Measurements from ENCODE around the gene TFPT. TPM values are rescaled to one million over a fixed set of nuclear protein-coding genes. Genes with fewer than 3 reads are reported as not detected.

Gene TFPT
- total and polyA plus RNA-seq, 2 of the 13 experiments (the other 11 are each of a cell fraction or from before 2014, with no cell fraction given) = 8.4 to 10.7 TPM

DNA sequence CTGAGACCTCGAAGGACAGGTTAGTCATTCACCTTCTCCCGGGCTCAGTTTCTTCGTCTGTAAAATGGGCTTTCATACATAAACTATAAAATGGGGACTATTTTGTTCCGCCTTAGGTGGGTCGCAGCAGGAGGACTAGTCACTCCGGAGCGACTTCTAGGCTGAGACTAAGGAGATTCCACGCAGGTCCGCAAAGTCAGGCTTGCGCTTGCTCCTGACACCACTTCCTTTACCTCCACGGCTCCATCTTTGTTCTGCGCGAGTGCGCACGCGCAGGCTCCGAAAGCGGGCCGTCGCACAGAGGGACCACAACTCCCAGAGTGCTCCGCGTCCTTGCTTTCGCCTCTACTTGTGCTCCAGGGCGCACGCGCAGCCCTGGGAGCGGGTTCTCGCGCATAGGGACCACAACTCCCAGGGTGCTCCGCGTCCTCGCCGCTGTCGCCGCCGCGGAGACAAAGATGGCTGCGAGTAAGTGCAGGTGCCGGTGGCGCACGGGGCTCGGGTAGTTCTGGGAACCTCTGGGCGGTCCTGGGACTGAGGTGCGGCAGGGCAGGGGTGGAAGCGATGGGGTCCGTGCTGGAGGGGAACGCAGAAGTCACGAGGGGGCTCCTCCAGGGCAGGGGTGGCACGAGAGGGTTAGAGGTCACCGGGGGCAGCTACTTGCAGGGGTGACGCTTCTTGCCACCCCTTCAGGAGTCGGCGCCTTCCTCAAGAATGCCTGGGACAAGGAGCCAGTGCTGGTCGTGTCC is 12.9 kb downstream of the TFPT start, which contains the start of gene NDUFA3 (continued):
- TF ChIP-seq HMG20B (CRISPR knock-in tag; conservative IDR thresholded peaks at IDR 0.05) = no peak; the same call in 1 of the 2 replicates
- TF ChIP-seq, protein P1, sequence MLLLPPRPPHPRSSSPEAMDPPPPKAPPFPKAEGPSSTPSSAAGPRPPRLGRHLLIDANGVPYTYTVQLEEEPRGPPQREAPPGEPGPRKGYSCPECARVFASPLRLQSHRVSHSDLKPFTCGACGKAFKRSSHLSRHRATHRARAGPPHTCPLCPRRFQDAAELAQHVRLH (CRISPR knock-in tag; IDR thresholded peaks at IDR 0.05; ENCODE audit: borderline replicate concordance, low read depth) = peak; percentile 67; the same call in 1 of the 2 replicates
- TF ChIP-seq TEAD2 (CRISPR knock-in tag; IDR thresholded peaks at IDR 0.05) = no peak
- peak; percentile 98 for TF ChIP-seq HCFC1 (IDR thresholded peaks at IDR 0.05; ENCODE audit: low read depth, low read length)
- TF ChIP-seq, protein P2, sequence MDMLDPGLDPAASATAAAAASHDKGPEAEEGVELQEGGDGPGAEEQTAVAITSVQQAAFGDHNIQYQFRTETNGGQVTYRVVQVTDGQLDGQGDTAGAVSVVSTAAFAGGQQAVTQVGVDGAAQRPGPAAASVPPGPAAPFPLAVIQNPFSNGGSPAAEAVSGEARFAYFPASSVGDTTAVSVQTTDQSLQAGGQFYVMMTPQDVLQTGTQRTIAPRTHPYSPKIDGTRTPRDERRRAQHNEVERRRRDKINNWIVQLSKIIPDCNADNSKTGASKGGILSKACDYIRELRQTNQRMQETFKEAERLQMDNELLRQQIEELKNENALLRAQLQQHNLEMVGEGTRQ (IDR thresholded peaks at IDR 0.05; ENCODE audit: low read depth, low read length) = no peak
- TF ChIP-seq, protein P2 (CRISPR knock-in tag; IDR thresholded peaks at IDR 0.05; ENCODE audit: borderline replicate concordance) = no peak
- TF ChIP-seq, protein P3, sequence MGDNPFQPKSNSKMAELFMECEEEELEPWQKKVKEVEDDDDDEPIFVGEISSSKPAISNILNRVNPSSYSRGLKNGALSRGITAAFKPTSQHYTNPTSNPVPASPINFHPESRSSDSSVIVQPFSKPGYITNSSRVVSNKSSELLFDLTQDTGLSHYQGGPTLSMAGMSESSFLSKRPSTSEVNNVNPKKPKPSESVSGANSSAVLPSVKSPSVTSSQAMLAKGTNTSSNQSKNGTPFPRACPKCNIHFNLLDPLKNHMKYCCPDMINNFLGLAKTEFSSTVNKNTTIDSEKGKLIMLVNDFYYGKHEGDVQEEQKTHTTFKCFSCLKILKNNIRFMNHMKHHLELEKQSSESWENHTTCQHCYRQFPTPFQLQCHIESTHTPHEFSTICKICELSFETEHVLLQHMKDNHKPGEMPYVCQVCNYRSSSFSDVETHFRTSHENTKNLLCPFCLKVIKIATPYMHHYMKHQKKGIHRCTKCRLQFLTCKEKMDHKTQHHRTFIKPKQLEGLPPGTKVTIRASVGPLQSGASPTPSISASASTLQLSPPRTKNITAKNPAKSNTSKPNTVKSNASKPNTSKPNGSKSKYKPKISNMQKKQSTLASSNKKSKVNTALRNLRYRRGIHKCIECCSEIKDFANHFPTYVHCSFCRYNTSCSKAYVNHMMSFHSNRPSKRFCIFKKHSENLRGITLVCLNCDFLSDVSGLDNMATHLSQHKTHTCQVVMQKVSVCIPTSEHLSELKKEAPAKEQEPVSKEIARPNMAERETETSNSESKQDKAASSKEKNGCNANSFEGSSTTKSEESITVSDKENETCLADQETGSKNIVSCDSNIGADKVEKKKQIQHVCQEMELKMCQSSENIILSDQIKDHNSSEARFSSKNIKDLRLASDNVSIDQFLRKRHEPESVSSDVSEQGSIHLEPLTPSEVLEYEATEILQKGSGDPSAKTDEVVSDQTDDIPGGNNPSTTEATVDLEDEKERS (CRISPR knock-in tag; IDR thresholded peaks at IDR 0.05) = 0 out of 2 replicates have a peak, but pooled peaks have one; percentile 22
- TF ChIP-seq HOXA7 (CRISPR knock-in tag; IDR thresholded peaks at IDR 0.05) = no peak
- TF ChIP-seq ZBTB7A (CRISPR knock-in tag; IDR thresholded peaks at IDR 0.05) = no peak
- TF ChIP-seq ZNF546 (CRISPR knock-in tag; conservative IDR thresholded peaks at IDR 0.05) = no peak
- TF ChIP-seq, protein P4, sequence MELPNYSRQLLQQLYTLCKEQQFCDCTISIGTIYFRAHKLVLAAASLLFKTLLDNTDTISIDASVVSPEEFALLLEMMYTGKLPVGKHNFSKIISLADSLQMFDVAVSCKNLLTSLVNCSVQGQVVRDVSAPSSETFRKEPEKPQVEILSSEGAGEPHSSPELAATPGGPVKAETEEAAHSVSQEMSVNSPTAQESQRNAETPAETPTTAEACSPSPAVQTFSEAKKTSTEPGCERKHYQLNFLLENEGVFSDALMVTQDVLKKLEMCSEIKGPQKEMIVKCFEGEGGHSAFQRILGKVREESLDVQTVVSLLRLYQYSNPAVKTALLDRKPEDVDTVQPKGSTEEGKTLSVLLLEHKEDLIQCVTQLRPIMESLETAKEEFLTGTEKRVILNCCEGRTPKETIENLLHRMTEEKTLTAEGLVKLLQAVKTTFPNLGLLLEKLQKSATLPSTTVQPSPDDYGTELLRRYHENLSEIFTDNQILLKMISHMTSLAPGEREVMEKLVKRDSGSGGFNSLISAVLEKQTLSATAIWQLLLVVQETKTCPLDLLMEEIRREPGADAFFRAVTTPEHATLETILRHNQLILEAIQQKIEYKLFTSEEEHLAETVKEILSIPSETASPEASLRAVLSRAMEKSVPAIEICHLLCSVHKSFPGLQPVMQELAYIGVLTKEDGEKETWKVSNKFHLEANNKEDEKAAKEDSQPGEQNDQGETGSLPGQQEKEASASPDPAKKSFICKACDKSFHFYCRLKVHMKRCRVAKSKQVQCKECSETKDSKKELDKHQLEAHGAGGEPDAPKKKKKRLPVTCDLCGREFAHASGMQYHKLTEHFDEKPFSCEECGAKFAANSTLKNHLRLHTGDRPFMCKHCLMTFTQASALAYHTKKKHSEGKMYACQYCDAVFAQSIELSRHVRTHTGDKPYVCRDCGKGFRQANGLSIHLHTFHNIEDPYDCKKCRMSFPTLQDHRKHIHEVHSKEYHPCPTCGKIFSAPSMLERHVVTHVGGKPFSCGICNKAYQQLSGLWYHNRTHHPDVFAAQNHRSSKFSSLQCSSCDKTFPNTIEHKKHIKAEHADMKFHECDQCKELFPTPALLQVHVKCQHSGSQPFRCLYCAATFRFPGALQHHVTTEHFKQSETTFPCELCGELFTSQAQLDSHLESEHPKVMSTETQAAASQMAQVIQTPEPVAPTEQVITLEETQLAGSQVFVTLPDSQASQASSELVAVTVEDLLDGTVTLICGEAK (IDR thresholded peaks at IDR 0.05) = no peak; the same call in 1 of the 2 replicates
- TF ChIP-seq, protein P4 (CRISPR knock-in tag; IDR thresholded peaks at IDR 0.05) = peak; percentile 99
- TF ChIP-seq ZNF354B (CRISPR knock-in tag; IDR thresholded peaks at IDR 0.05) = no peak
